ENCODE data around the gene PGC. TPM values are rescaled to one million over a fixed set of nuclear protein-coding genes. Genes with fewer than 3 reads are reported as not detected.
A peak's percentile ranks its signal among the peaks of the same experiment; 100 is the strongest.

PGC gene
- polyA plus RNA-seq, 1 of the 3 experiments (the other 2 are of a cell fraction): not detected

DNA sequence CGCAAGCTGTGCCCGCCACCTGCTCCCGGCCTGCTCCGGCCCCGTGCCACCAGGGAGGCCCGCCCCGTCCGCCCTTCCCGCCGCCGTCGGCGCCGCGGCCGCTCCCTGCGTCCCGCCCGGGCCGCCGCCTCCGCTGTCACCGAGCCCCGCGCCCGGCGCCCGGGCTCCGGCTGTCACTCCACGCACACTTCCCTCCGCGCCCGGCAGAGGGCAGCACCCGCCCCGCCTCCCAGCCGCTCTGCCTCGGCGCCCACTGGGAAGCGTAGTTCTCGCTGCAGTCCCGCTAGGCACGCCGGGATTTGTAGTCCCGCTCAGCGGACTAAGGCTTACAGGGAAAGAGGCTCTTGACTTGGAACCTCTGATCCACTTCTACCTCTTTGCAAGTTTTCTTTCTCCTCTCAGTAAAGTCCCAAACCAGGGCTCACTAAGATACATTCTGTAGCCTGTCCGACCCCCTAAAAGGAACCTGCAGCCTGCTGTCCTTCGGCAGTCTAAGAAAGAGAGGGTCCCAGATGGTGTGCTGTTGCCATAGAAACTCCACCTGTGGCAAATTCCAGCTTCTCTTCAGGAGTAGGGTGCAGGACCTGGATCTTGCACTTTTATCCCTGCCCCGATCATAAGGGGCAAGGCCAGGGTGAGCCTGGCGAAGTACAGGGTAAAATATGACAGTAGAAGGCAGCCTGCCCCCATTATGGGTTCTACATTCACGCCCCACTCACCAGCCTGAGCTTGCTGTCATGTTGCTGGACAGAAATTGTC, 11.6 kb downstream of the PGC start, which contains the start of gene TFEB:
TFEB (minus strand) TSS at position 182 of the 759 bp plus-strand sequence. CDS start 44,395 bp downstream, outside the sequence.
- Histone ChIP-seq H3K79me2 (ENCODE audit: insufficient read depth) (peaks cover 29% of the 10 kb centered on the region), H3F3A (replicated peaks; ENCODE audit: insufficient read depth) (peaks cover 10% of the 10 kb centered on the region), H3K9me3 (no peaks in the 10 kb centered on the region), H3K27me3 (ENCODE audit: insufficient read depth) (no peaks in the 10 kb centered on the region), H3K36me3 (replicated peaks in 1 of 2; ENCODE audit: control insufficient read depth in 1 of 2, insufficient read depth in 2 of 2, low read length in 1 of 2) (no peaks in the 10 kb centered on the region), H3K27ac (ENCODE audit: low read depth in 2 of 2, low read length in 1 of 2) (peak within 1 kb of the TSS; percentile 81 to 96; a peak in 3 of 4 replicates), H4K20me1 (ENCODE audit: insufficient read depth) (no peaks in the 10 kb centered on the region), H3K4me3 (ENCODE audit: low read depth in 2 of 2, low read length in 1 of 2) (peak within 1 kb of the TSS; percentile 71 to 72), H2AFZ (ENCODE audit: low read depth) (peak within 1 kb of the TSS; percentile 58; the same call in 1 of the 2 replicates), H3K4me2 (peak within 1 kb of the TSS; percentile 93), H3K4me1 (ENCODE audit: control insufficient read depth in 1 of 2, insufficient read depth in 2 of 2, low read depth in 1 of 2, low read length in 1 of 2) (peaks cover 24 to 32% of the 10 kb centered on the region in 2 experiments), H3K9ac (peak within 1 kb of the TSS; percentile 58), H3K9me2 (no peaks in the 10 kb centered on the region)
- 15% methylated on average over 20 of the region's 50 CpGs for WGBS (ENCODE audit: low lambda C conversion rate)
- DNase-seq: peak; percentile 96
- CTCF ChIA-PET: interaction anchor here (0.6 to 6.4 kb wide), 28 partner anchors 7 to 367 kb away, joined by 3 to 53 read pairs (median 4); partner anchors contain the start of genes PRICKLE4 and TOMM6
- POLR2A ChIA-PET: interaction anchor here (2.2 to 3.6 kb wide), 2 partner anchors 22 to 52 kb away, joined by 6 to 23 read pairs; partner anchors contain the start of gene TOMM6
- TF ChIP-seq RFX5 (IDR thresholded peaks at IDR 0.05; ENCODE audit: low read length): no peak
- TF ChIP-seq ELF1 (IDR thresholded peaks at IDR 0.05): peak; percentile 63; the same call in 1 of the 2 replicates
- peak; percentile 89 for TF ChIP-seq MXI1 (IDR thresholded peaks at IDR 0.05; ENCODE audit: low read depth, low read length)
- TF ChIP-seq, protein P1, sequence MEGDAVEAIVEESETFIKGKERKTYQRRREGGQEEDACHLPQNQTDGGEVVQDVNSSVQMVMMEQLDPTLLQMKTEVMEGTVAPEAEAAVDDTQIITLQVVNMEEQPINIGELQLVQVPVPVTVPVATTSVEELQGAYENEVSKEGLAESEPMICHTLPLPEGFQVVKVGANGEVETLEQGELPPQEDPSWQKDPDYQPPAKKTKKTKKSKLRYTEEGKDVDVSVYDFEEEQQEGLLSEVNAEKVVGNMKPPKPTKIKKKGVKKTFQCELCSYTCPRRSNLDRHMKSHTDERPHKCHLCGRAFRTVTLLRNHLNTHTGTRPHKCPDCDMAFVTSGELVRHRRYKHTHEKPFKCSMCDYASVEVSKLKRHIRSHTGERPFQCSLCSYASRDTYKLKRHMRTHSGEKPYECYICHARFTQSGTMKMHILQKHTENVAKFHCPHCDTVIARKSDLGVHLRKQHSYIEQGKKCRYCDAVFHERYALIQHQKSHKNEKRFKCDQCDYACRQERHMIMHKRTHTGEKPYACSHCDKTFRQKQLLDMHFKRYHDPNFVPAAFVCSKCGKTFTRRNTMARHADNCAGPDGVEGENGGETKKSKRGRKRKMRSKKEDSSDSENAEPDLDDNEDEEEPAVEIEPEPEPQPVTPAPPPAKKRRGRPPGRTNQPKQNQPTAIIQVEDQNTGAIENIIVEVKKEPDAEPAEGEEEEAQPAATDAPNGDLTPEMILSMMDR (IDR thresholded peaks at IDR 0.05): peak; percentile 74
- no peak for TF ChIP-seq NRF1 (IDR thresholded peaks at IDR 0.05; ENCODE audit: low read depth, low read length)
- TF ChIP-seq JUND (IDR thresholded peaks at IDR 0.05): no peak
- no peak for TF ChIP-seq NFIC (IDR thresholded peaks at IDR 0.05; ENCODE audit: borderline replicate concordance)
- no peak for TF ChIP-seq GATA2 (CRISPR knock-in tag; IDR thresholded peaks at IDR 0.05)
- no peak for TF ChIP-seq RXRA (IDR thresholded peaks at IDR 0.05; ENCODE audit: borderline replicate concordance, low read depth)
- peak; percentile 12; the same call in 1 of the 2 replicates for TF ChIP-seq TCF12 (IDR thresholded peaks at IDR 0.05)
- TF ChIP-seq CHD2 (IDR thresholded peaks at IDR 0.05; ENCODE audit: low read length, partially characterized antibody): peak; percentile 89
- no peak for TF ChIP-seq MEF2A (IDR thresholded peaks at IDR 0.05; ENCODE audit: borderline replicate concordance, low read depth)
- TF ChIP-seq SIN3A (IDR thresholded peaks at IDR 0.05; ENCODE audit: borderline replicate concordance, low read depth, low read length): peak; percentile 96
- TF ChIP-seq TAF1 (IDR thresholded peaks at IDR 0.05; ENCODE audit: borderline replicate concordance, low read depth, low read length): 0 out of 2 replicates have a peak, but pooled peaks have one; percentile 37
- TF ChIP-seq FOSL2 (IDR thresholded peaks at IDR 0.05; ENCODE audit: borderline replicate concordance, low read depth): no peak
- TF ChIP-seq SMC3 (IDR thresholded peaks at IDR 0.05; ENCODE audit: low read depth, low read length): peak; percentile 67
- TF ChIP-seq, protein P2, sequence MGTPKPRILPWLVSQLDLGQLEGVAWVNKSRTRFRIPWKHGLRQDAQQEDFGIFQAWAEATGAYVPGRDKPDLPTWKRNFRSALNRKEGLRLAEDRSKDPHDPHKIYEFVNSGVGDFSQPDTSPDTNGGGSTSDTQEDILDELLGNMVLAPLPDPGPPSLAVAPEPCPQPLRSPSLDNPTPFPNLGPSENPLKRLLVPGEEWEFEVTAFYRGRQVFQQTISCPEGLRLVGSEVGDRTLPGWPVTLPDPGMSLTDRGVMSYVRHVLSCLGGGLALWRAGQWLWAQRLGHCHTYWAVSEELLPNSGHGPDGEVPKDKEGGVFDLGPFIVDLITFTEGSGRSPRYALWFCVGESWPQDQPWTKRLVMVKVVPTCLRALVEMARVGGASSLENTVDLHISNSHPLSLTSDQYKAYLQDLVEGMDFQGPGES (IDR thresholded peaks at IDR 0.05; ENCODE audit: low read depth, low read length): no peak
- peak; percentile 63 for TF ChIP-seq RAD21 (IDR thresholded peaks at IDR 0.05; ENCODE audit: low read length)
- TF ChIP-seq POLR2AphosphoS5 (IDR thresholded peaks at IDR 0.05; ENCODE audit: low read depth, low read length): no peak
- TF ChIP-seq TEAD4 (IDR thresholded peaks at IDR 0.05; ENCODE audit: borderline replicate concordance, insufficient read depth): no peak
- peak; percentile 63; the same call in 1 of the 2 replicates for TF ChIP-seq YY1 (IDR thresholded peaks at IDR 0.05; ENCODE audit: low read depth)
- no peak for TF ChIP-seq EZH2phosphoT487 (IDR thresholded peaks at IDR 0.05; ENCODE audit: borderline replicate concordance, low read depth)
- peak; percentile 51; the same call in 1 of the 2 replicates for TF ChIP-seq GABPA (IDR thresholded peaks at IDR 0.05; ENCODE audit: low read depth)
- no peak for TF ChIP-seq FOXJ3 (CRISPR knock-in tag; IDR thresholded peaks at IDR 0.05)
- no peak for TF ChIP-seq RCOR1 (IDR thresholded peaks at IDR 0.05; ENCODE audit: low read length)
- TF ChIP-seq, protein P3, sequence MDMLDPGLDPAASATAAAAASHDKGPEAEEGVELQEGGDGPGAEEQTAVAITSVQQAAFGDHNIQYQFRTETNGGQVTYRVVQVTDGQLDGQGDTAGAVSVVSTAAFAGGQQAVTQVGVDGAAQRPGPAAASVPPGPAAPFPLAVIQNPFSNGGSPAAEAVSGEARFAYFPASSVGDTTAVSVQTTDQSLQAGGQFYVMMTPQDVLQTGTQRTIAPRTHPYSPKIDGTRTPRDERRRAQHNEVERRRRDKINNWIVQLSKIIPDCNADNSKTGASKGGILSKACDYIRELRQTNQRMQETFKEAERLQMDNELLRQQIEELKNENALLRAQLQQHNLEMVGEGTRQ (IDR thresholded peaks at IDR 0.05; ENCODE audit: borderline replicate concordance, low read depth, low read length): no peak
- TF ChIP-seq EP300 (IDR thresholded peaks at IDR 0.05; ENCODE audit: borderline replicate concordance in 1 of 2, low read depth in 1 of 2, low read length in 1 of 2): peak in 1 of 2 experiments; percentile 16; a peak in 1 of 4 replicates
- 0 out of 2 replicates have a peak, but pooled peaks have one; percentile 58 for TF ChIP-seq MAX (IDR thresholded peaks at IDR 0.05; ENCODE audit: low read depth)
- peak; percentile 47 for TF ChIP-seq PBX3 (IDR thresholded peaks at IDR 0.05)
- no peak for TF ChIP-seq FOXM1 (IDR thresholded peaks at IDR 0.05; ENCODE audit: low read depth)
